PFSK-1 (cell line): ENCODE data around the gene OST4.

Experiments
- POLR2AphosphoS5 ChIP-seq: IDR thresholded peaks from 2 replicates; pipeline ENCODE4 v1.6.1; 2012; ENCODE audit warnings: low read depth, mild to moderate bottlenecking, control low read depth, low read length, moderate library complexity
- SIN3A ChIP-seq: IDR thresholded peaks from 2 replicates; pipeline ENCODE4 v1.6.1; 2012; ENCODE audit warnings: mild to moderate bottlenecking, low read length, moderate library complexity, borderline replicate concordance; ENCODE audit not compliant: insufficient read depth

DNA sequence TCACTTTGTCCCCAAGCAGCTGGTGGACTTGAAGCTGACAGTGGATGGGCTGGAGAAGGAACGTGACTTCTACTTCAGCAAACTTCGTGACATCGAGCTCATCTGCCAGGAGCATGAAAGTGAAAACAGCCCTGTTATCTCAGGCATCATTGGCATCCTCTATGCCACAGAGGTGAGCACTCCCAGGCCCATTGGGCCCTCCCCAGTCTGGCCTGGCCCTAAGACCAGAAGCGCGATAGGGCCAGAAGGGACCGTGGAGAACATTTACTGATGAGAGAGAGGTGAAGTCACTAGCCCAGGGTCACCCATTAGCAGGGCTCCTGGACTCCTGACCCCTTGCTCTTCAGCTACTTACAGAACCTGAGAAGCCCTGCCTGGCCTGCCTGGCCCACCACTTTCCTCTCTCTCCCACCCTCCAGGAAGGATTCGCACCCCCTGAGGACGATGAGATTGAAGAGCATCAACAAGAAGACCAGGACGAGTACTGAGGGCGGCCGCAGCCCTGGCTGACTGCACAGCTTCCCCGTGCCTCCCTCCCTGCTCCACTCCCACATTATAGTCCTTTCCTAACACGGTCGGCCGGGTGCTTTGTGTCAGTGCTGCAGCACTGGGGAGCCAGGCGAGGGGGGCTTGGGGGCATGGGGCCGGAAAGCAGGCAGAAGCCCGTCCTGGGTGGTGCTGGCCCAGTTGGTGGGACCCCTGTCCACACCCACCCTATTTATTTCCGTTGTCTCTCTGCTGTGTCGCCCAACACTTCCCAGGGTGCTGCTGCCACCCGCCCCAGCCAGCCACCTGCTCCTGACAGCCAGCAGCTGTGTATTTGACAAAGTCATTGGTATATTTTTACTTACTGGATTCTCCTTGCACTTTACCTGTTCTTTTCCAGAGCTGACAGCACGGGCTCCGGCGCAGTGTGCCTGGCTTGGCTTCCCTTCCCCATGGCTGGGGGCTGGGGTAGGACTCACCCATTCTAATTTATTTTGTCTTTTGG, 45.3 kb downstream of the OST4 start:
- TF ChIP-seq POLR2AphosphoS5 (no peak), SIN3A (no peak)
